ENCODE results near the gene TMSB4X. TPM values are rescaled to one million over a fixed set of nuclear protein-coding genes. Genes with fewer than 3 reads are reported as not detected.
"Not testable (repeated sequence)": the region's sequence is repeated elsewhere in the genome, so short reads cannot be mapped to it uniquely, and the experiment has no call there.

Gene TMSB4X
- total RNA-seq, 1 donor from 2014 or later: 14,202 TPM

DNA sequence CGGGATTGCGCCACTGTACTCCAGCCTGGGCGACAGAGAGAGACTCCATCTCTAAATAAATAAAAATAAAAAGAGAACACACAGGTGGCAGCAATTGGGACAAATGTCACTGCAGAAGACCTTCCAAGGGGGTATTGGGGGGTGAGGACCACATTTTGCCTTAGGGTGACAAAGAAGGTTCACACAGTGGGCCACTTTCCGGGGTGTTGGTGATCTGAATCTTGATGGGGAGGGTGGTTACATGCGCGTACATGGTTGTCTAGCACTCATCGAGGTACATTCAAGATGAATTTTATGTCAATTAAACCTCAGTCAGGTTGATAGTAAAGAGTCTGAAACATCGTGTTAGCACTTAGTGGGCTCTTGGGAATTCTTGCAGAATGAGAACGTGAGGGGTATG, 20.5 kb upstream of the TMSB4X start:
- intact Hi-C loops (cut with micrococcal nuclease): loop anchor here (5.0 kb wide), 3 partner anchors 33 to 213 kb away; no protein-coding TSS in a partner anchor

DNA sequence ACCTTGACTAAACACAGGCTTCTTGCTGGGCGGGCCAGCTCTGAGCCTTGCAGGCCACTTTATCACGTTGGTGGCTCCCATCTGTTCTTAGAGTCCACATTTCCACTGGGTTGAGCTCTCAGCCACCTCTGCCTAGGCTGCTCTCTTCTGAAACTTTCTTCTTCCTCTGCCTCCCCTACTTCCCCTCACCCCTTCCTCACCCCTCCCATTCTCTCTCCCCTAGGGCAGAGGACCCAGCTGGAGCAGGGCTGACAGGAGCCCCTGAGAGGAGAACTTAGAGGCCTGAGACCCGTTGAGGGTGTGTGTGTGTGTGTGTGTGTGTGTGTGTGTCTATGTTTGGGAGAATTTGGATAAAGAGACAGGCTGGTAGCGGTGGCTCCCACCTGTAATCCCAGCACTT, 19.9 kb upstream of the TMSB4X start:
- intact Hi-C loops (cut with micrococcal nuclease): loop anchor here (5.0 kb wide), 3 partner anchors 32 to 212 kb away; no protein-coding TSS in a partner anchor

DNA sequence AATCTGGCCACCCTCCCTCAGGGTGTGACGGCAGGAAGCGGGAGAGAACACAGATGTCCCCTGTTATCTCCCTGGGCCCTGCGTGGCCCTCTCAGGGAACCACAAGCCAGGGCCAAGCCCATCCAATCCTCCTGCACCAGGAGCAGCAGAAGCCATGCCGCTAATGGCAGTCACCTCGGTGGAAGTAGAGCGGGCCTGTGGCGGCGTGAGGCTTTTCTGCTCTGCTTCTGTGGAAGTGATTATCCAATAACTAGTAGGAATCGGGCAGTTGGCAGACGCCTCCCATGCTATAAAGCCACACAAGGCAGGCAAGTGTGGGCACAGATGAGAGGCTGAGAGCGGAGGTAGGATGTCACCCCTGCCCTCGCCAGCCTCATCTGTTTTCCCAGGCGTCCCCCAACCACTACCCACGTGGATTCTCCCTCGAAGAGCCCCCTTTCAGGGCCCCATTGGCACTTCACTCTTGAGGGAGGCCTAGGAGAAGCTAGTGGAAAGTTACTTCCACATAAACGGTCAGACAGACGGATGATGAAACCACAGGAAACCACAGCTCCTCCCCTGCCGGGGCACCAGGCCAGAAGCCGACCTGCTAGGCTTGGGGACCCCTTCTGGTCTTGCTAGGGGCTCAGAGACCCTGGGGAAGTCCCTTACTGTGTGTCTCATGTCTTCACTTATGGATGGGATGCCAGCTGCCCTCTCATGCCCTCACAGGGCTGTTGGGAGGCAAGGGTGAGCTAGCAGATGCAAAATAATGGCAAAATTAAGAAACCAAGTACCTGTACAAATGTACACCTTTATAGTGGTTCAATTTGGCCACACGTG, 18.8 kb upstream of the TMSB4X start:
- intact Hi-C loops (cut with micrococcal nuclease): loop anchor here (1.0 kb wide), 1 partner anchor 17 kb away; no protein-coding TSS in a partner anchor

GRCh38 chrX:12956704-12957534, 18.0 kb upstream of the TMSB4X start:
- intact Hi-C loops (cut with micrococcal nuclease): loop anchor here (1.0 kb wide), 1 partner anchor 16 kb away; no protein-coding TSS in a partner anchor

DNA sequence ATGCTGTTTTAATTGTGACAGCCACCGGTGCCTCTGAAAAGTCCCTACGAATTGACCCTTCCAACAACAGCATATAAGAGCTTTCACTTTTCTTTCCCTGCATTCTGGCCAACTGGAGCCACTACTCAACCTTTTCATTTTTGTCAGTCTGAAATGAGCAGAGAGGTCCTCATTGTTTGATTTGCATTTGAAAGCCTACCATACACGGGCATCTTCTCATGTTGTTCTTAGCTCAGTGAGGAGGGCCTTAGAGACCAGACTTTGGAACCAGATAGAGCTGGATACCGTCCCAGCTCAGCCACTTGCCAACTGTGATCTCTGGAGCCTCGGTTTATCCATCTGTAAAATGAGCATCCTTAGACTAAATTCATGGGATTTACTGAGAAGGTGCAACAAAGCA, 16.9 kb upstream of the TMSB4X start:
- intact Hi-C loops (cut with micrococcal nuclease): no loop called here

- intact Hi-C loops (cut with micrococcal nuclease): no loop called here
Measured at GRCh38 chrX:12958461-12958860, 16.4 kb upstream of the TMSB4X start.

DNA sequence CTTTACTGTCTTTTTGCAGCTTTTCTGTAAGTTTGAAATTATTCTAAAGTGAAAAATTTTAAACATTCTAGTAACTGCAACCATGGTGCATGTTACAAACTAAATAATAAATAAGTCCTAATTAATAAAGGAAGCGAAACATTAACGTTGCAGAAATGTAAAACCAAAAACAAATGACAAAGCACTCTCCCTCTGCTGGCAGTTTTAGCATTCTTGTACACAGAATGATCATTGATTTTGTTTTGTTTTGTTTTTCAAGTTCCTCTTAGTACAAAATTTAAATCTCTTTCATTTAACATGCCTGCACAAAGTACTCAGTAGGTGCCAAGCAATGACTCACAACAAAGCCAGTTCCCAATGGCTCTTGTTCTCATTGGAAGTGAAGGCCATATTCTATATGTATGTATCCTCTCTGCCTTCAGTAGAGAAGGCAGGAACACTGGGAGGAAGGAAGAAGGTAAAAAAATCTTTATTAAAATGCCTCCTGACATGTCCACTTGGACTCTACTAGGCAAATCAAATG, 13.7 kb upstream of the TMSB4X start:
- intact Hi-C loops (cut with micrococcal nuclease): no loop called here

- intact Hi-C loops (cut with micrococcal nuclease): no loop called here
Measured at GRCh38 chrX:12962041-12962504, 12.8 kb upstream of the TMSB4X start.

DNA sequence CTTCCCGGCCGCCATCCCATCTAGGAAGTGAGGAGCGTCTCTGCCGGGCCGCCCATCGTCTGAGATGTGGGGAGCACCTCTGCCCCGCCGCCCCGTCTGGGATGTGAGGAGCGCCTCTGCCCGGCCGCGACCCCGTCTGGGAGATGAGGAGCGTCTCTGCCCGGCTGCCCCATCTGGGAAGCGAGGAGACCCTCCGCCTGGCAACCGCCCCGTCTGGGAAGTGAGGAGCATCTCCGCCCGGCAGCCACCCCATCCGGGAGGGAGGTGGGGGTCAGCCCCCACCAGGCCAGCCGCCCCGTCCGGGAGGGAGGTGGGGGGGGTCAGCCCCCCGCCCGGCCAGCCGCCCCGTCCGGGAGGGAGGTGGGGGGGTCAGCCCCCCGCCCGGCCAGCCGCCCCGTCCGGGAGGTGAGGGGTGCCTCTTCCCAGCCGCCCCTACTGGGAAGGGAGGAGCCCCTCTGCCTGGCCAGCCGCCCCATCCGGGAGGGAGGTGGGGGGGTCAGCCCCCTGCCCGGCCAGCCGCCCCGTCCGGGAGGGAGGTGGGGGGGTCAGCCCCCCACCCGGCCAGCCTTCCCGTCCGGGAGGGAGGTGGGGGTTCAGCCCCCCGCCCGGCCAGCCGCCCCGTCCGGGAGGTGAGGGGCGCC, 11.6 kb upstream of the TMSB4X start:
- intact Hi-C loops (cut with micrococcal nuclease): not testable (repeated sequence)

GRCh38 chrX:12965131-12965940, 9.6 kb upstream of the TMSB4X start:
- intact Hi-C loops (cut with micrococcal nuclease): no loop called here

DNA sequence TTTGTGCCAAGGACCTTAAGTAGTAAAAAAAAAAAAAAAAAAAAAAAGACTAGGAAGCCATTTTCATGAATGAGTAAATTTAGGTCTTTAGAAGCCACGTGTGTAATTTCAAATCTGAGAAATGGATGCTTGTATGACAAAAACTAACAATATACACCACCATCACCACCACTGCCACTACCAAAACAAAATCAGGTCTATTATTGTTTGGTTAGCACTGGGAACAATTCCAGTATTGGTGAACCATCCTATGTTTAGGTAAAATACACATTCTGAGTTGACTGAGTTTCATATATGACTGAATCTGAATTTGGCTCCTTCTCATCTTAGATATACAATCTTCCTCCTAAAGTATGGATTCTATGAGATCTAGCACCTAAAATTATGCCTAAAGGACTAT, 8.8 kb upstream of the TMSB4X start:
- intact Hi-C loops (cut with micrococcal nuclease): no loop called here

- intact Hi-C loops (cut with micrococcal nuclease): no loop called here
Measured at GRCh38 chrX:12967711-12968465, 7.0 kb upstream of the TMSB4X start.

DNA sequence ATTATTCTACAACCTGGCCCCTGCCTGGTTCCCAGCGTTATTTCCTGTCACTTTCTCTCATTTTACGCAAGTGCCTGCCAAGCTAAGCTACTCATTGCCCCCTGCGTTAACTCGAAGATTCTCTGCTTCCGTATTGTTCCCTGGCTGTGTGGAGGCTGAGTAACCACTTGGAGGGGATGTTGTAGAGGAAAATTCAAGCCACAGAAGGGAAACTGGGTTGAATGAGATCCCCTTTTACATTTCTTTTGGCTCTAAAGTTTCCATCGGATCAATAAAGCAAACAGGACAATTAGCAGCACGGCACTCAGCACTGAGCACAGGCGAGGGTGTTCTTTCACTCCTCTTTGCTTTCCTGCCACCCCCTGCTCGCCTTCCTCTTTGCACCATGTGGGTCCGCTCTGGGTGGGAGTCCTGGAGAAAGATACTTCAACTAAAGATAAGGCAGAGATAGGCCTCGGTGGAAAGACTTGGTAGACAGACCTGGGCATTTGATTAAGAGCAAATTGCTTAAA, 4.2 kb upstream of the TMSB4X start:
- intact Hi-C loops (cut with micrococcal nuclease): loop anchor here (5.0 kb wide), 1 partner anchor 682 kb away; the partner anchor contains the start of gene TCEANC

DNA sequence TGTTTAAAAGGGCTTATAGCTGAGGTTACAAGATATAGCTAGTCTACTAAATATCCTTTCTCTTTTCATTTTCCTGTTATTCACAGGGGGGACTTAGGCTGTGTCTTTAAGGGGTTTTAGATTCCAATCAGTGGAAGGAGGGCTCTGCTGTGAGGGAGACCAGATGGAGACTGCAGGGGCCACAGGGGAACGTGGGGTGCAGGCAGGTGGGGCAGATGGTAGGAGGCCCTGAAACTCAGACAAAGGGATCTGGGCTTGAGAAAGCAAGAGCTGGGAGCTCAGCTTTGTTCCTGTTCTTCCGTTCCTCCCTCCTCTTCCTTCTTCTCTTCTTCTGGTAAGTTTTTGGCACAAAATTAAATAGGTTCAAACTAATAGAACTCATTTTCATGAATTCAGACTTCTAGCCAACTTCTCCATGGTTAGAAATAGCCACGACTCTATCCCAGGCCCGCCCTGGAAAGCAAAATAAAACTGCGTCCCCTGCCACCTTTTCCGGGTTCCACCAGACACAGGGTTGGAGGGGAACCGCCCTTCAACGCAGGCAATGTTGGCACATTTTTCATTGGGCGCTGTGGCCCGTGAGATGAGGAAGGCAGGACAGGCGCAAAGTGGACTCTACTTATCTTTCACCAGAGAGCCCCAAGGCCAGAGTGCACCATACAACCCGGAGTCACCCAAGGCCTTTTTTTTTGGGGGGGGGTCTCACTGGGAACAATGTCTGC, 3.5 kb upstream of the TMSB4X start:
- intact Hi-C loops (cut with micrococcal nuclease): loop anchor here (5.0 kb wide), 1 partner anchor 681 kb away; the partner anchor contains the start of gene TCEANC

GRCh38 chrX:12972243-12972642, 2.7 kb upstream of the TMSB4X start:
- intact Hi-C loops (cut with micrococcal nuclease): loop anchor here (5.0 kb wide), 1 partner anchor 680 kb away; the partner anchor contains the start of gene TCEANC

- intact Hi-C loops (cut with micrococcal nuclease): loop anchor here (1.0 to 5.0 kb wide), 2 partner anchors 17 to 679 kb away; partner anchors contain the start of gene TCEANC
Measured at GRCh38 chrX:12972878-12973560, 1.9 kb upstream of the TMSB4X start.

GRCh38 chrX:12973561-12974304, 1.2 kb upstream of the TMSB4X start:
- intact Hi-C loops (cut with micrococcal nuclease): loop anchor here (1.0 to 5.0 kb wide), 2 partner anchors 17 to 679 kb away; partner anchors contain the start of gene TCEANC
